Tibial nerve (tissue), 4 donors: Measurements from ENCODE around the gene PCDHGB1. TPM values are rescaled to one million over a fixed set of nuclear protein-coding genes. Genes with fewer than 3 reads are reported as not detected.
"Not testable (repeated sequence)": the region's sequence is repeated elsewhere in the genome, so short reads cannot be mapped to it uniquely, and the experiment has no call there.

Source experiments
- DNase-seq, 2 donors: peaks; one replicate each; pipeline ENCODE4 v3.0.0-alpha.2; 2019; ENCODE audit warnings: low spot score in 2 of 2
- H3K27ac ChIP-seq, 4 donors: fragments of 200-600 bp; sonication (generic) in 3 of 4; one replicate each; pipeline ENCODE4 v1.5.1; 2017 to 2019; ENCODE audit warnings: mild to moderate bottlenecking in 1 of 4
- H3K27me3 ChIP-seq, 2 donors: fragments of 200-600 bp; sonication (generic) in 1 of 2; one replicate each; pipeline versions ENCODE4 v1.5.1 to v1.6.0; 2017 to 2019
- H3K36me3 ChIP-seq, 3 donors: fragments of 200-600 bp; sonication (generic); one replicate each; pipeline ENCODE4 v1.5.1; 2018 to 2019
- H3K4me1 ChIP-seq, 4 donors: fragments of 200-600 bp; sonication (generic) in 3 of 4; one replicate each; pipeline ENCODE4 v1.5.1; 2017 to 2019
- H3K4me3 ChIP-seq, 4 donors: fragments of 200-600 bp; sonication (generic) in 3 of 4; one replicate each; pipeline ENCODE4 v1.5.1; 2017 to 2019; ENCODE audit warnings: mild to moderate bottlenecking in 1 of 4, moderate library complexity in 1 of 4
- H3K9me3 ChIP-seq, 4 donors: fragments of 200-600 bp; sonication (generic) in 3 of 4; one replicate each; pipeline ENCODE4 v1.5.1; 2017 to 2019
- EP300 ChIP-seq, 2 donors: sonication (generic); formaldehyde crosslinking; IDR thresholded peaks; one replicate each; pipeline ENCODE4 v1.6.1; 2017; ENCODE audit warnings: antibody characterized with exemption in 2 of 2, mild to moderate bottlenecking in 1 of 2
- POLR2A ChIP-seq, 2 donors: fragments of 450-650 bp; IDR thresholded peaks; one replicate each; pipeline ENCODE4 v1.6.1; 2017; ENCODE audit warnings: antibody characterized with exemption in 2 of 2, mild to moderate bottlenecking in 2 of 2, moderate library complexity in 2 of 2
- WGBS, 2 donors: methylation state at CpG; one replicate each; pipeline ENCODE4 v1.1.5; 2018; 5-methylcytosine and 5-hydroxymethylcytosine counted together
- total RNA-seq, 4 donors: library from RNA; depleted of rRNA; stranded (reverse); fragments of >200 nt; gene quantifications; one replicate each; pipeline ENCODE4 v1.1.0, GENCODE V29; 2016
- TF ChIP-seq, protein P1 (sequence below), 5 experiments: fragments of 200-600 bp in 3 of 5; fragments of 450-650 bp in 2 of 5; sonication (generic) in 3 of 5; IDR thresholded peaks; one replicate each; pipeline ENCODE4 v1.5.1; 2016 to 2019; ENCODE audit warnings: antibody characterized with exemption in 5 of 5, mild to moderate bottlenecking in 3 of 5, moderate library complexity in 2 of 5

The PCDHGB1 gene
- total RNA-seq, 4 donors from 2014 or later, result 4.3 to 8.4 (median 6.8) TPM

DNA sequence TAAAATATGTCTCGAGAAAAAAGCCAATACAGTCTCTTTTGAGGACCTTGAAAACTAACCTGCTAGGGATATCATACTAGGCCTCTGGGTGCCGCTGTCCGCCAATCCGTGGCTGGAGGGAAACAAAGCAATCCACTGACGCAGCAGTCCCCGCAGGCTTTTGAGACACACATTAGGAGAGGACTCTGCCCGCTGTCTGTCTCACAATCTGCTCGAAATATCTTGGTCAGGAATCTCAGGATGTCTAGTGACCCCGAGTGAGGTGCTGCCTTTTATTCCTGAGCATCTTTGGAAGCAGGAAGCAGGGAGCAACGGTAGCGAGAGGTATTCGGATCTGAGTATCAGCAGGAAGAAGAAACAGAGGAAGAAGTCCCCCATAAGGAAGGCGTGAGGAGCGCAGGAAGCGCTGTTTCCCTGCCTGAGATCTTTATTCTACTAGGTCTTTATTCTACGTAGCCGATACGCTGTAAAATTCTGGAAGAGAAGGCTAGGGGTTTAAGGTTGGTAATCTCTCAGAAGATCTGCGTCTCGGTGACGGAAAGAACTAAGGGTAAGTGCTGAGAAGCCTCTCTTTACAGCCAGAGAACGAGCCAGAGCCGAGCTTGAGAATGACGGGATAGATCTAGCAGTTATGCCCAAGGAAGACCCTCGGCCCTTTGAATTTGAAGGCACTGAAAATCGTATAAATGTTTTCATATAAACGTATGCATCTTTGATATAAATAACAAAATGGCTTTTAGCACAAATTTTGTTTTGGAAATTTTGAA is 23.6 kb upstream of the PCDHGB1 start:
- Histone ChIP-seq H3K4me1 (peaks cover 0 to 2% (median under 1%) of the 10 kb centered on the region in 4 donors), H3K27ac (peak overlapping the region in 3 of 4 donors; percentile 41 to 69 (median 52)), H3K4me3 (peak overlapping the region in 3 of 4 donors; percentile 3 to 47 (median 16)), H3K27me3 (no peaks in the 10 kb centered on the region), H3K9me3 (peaks cover 0 to 93% (median 22%) of the 10 kb centered on the region in 4 donors), H3K36me3 (peaks cover 0 to 30% (median 0%) of the 10 kb centered on the region in 3 donors)
- TF ChIP-seq POLR2A (IDR thresholded peaks at IDR 0.05) (peak; percentile 12 to 40), EP300 (IDR thresholded peaks at IDR 0.05) (peak in 1 of 2 donors; percentile 52)
- TF ChIP-seq, protein P1, sequence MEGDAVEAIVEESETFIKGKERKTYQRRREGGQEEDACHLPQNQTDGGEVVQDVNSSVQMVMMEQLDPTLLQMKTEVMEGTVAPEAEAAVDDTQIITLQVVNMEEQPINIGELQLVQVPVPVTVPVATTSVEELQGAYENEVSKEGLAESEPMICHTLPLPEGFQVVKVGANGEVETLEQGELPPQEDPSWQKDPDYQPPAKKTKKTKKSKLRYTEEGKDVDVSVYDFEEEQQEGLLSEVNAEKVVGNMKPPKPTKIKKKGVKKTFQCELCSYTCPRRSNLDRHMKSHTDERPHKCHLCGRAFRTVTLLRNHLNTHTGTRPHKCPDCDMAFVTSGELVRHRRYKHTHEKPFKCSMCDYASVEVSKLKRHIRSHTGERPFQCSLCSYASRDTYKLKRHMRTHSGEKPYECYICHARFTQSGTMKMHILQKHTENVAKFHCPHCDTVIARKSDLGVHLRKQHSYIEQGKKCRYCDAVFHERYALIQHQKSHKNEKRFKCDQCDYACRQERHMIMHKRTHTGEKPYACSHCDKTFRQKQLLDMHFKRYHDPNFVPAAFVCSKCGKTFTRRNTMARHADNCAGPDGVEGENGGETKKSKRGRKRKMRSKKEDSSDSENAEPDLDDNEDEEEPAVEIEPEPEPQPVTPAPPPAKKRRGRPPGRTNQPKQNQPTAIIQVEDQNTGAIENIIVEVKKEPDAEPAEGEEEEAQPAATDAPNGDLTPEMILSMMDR (IDR thresholded peaks at IDR 0.05), result peak; percentile 11 to 57 (median 15)
- WGBS, 2 donors, result 14 to 19% methylated on average over 27 of the region's 27 CpGs
- DNase-seq, result peak in 1 of 2 donors; percentile 23

- Histone ChIP-seq H3K4me1 (no peaks in the 10 kb centered on the region), H3K36me3 (peaks cover 0 to 32% (median 0%) of the 10 kb centered on the region in 3 donors), H3K27me3 (no peaks in the 10 kb centered on the region), H3K27ac (no peak overlapping the region), H3K9me3 (peaks cover 0 to 93% (median 22%) of the 10 kb centered on the region in 4 donors), H3K4me3 (no peak overlapping the region)
- no peak for DNase-seq
- WGBS, 2 donors, result 92 to 93% methylated on average over 8 of the region's 8 CpGs
- TF ChIP-seq EP300 (IDR thresholded peaks at IDR 0.05), result no peak
- TF ChIP-seq, protein P1 (IDR thresholded peaks at IDR 0.05), result no peak
- no peak for TF ChIP-seq POLR2A (IDR thresholded peaks at IDR 0.05)
These were observed 21.7 kb upstream of the PCDHGB1 start for GRCh38 chr5:141328231-141328630.

- Histone ChIP-seq H3K9me3 (peaks cover 0 to 96% (median 25%) of the 10 kb centered on the region in 4 donors), H3K4me3 (no peak within 1 kb of the TSS), H3K27ac (no peak within 1 kb of the TSS), H3K27me3 (no peaks in the 10 kb centered on the region), H3K36me3 (peaks cover 0 to 23% (median 0%) of the 10 kb centered on the region in 3 donors), H3K4me1 (no peaks in the 10 kb centered on the region)
- 23 to 27% methylated on average over 21 of the region's 21 CpGs for WGBS, 2 donors
- DNase-seq, result no peak
- TF ChIP-seq EP300 (IDR thresholded peaks at IDR 0.05), result no peak
- no peak for TF ChIP-seq POLR2A (IDR thresholded peaks at IDR 0.05)
- TF ChIP-seq, protein P1 (IDR thresholded peaks at IDR 0.05), result no peak
These were observed 19.4 kb upstream of the PCDHGB1 start, which contains the start of gene PCDHGA1 for GRCh38 chr5:141330299-141331080. Gene PCDHGA1, plus strand, starts transcription at chr5:141330514.

GRCh38 chr5:141332571-141332970 is 17.3 kb upstream of the PCDHGB1 start:
- not testable (repeated sequence) for H3K4me1 ChIP-seq, H3K27ac ChIP-seq, H3K4me3 ChIP-seq, DNase-seq, H3K27me3 ChIP-seq
- H3K36me3 ChIP-seq, result peaks cover 0 to 17% (median 0%) of the 10 kb centered on the region in 3 donors
- WGBS, 2 donors, result 39 to 40% methylated on average over 24 to 32 of the region's 39 CpGs
- H3K9me3 ChIP-seq, result peaks cover 0 to 98% (median 26%) of the 10 kb centered on the region in 4 donors

DNA sequence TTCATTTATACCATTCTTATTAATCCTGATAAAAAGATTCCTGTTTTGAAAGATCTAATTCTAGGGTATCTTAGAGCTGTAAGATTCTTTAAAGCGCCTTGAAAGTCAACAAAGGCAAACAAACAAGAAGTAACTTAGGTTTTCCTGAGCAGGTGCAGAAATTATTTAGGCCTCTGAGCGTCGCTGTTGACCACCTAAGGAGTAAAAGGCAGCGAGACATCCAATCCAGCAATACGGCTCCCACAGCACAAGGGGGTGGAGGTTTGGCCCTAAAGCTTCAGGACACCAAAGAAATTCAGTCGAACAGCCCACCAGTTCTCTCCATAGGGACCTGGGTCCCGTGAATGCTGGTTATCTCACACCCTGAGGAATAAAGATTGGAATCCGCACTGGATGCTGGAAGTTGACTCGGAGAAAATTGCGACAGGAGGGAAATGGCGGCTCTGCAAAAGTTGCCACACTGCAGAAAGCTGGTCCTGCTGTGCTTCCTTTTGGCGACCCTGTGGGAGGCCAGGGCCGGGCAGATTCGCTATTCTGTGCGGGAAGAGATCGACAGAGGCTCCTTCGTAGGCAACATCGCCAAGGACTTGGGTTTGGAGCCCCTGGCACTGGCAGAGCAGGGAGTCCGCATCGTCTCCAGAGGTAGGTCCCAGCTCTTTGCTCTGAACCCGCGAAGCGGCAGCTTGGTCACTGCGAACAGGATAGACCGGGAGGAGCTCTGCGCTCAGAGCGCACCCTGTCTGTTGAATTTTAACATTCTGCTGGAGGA is 11.2 kb upstream of the PCDHGB1 start, which contains the start of gene PCDHGA2:
Gene PCDHGA2, plus strand, starts transcription at position 223 of the 769 bp plus-strand sequence.
- Histone ChIP-seq H3K27me3 (no peaks in the 10 kb centered on the region), H3K27ac (peak within 1 kb of the TSS in 1 of 4 donors; percentile 58), H3K4me1 (no peaks in the 10 kb centered on the region), H3K36me3 (peaks cover 0 to 3% (median 0%) of the 10 kb centered on the region in 3 donors), H3K4me3 (peak within 1 kb of the TSS in 3 of 4 donors; percentile 14 to 45 (median 21)), H3K9me3 (peaks cover 4 to 100% (median 37%) of the 10 kb centered on the region in 4 donors)
- DNase-seq, result peak in 1 of 2 donors; percentile 44
- WGBS, 2 donors, result 16% methylated on average over 27 of the region's 27 CpGs
- TF ChIP-seq POLR2A (IDR thresholded peaks at IDR 0.05), result no peak
- TF ChIP-seq, protein P1 (IDR thresholded peaks at IDR 0.05), result peak in 4 of 5 experiments; percentile 22 to 53 (median 37)

GRCh38 chr5:141340781-141341354 is 9.0 kb upstream of the PCDHGB1 start:
- peaks cover 7 to 100% (median 40%) of the 10 kb centered on the region in 4 donors for H3K9me3 ChIP-seq
- not testable (repeated sequence) for H3K4me3 ChIP-seq

More at GRCh38 chr5:141340781-141341354, 9.0 kb upstream of the PCDHGB1 start:
- not testable (repeated sequence) for H3K36me3 ChIP-seq, H3K27ac ChIP-seq, H3K27me3 ChIP-seq, H3K4me1 ChIP-seq, DNase-seq
- WGBS, 2 donors, result 74% methylated on average over 25 to 29 of the region's 45 CpGs
